Hepatocyte (in vitro differentiated cells): ENCODE measurements around the gene KIRREL3. TPM values are rescaled to one million over a fixed set of nuclear protein-coding genes. Genes with fewer than 3 reads are reported as not detected.

Experiments
- DNase-seq: peaks from one replicate; pipeline ENCODE4 v3.0.0-alpha.2; 2016; ENCODE audit warnings: low spot score
- H2AFZ ChIP-seq: fragments of 200-600 bp; sonication (generic); 2 replicates; pipeline ENCODE4 v1.6.0; 2016; ENCODE audit warnings: antibody characterized with exemption, mild to moderate bottlenecking
- H3K27ac ChIP-seq: fragments of 200-600 bp; sonication (generic); 2 replicates; pipeline ENCODE4 v1.5.1; 2016; ENCODE audit warnings: mild to moderate bottlenecking
- H3K27me3 ChIP-seq: fragments of 200-600 bp; sonication (generic); 2 replicates; pipeline ENCODE4 v1.6.1; 2016
- H3K36me3 ChIP-seq: fragments of 200-600 bp; sonication (generic); replicated peaks from 2 replicates; pipeline ENCODE4 v1.5.1; 2016; ENCODE audit warnings: low read depth; ENCODE audit not compliant: insufficient read depth
- H3K4me1 ChIP-seq: fragments of 200-600 bp; sonication (generic); 2 replicates; pipeline ENCODE4 v1.5.1; 2016; ENCODE audit warnings: mild to moderate bottlenecking, moderate library complexity; ENCODE audit not compliant: insufficient read depth
- H3K4me2 ChIP-seq: fragments of 200-600 bp; sonication (generic); 2 replicates; pipeline ENCODE4 v1.6.0; 2016
- H3K4me3 ChIP-seq: fragments of 200-600 bp; sonication (generic); 2 replicates; pipeline ENCODE4 v1.5.1; 2016; ENCODE audit warnings: mild to moderate bottlenecking
- H3K79me2 ChIP-seq: fragments of 200-600 bp; sonication (generic); 2 replicates; pipeline ENCODE4 v1.6.0; 2017; ENCODE audit warnings: mild to moderate bottlenecking
- H3K9me2 ChIP-seq: fragments of 200-600 bp; sonication (generic); replicated peaks from 2 replicates; pipeline ENCODE4 v1.6.0; 2017; ENCODE audit warnings: mild to moderate bottlenecking; ENCODE audit not compliant: insufficient read depth
- H3K9me3 ChIP-seq: fragments of 200-600 bp; sonication (generic); 2 replicates; pipeline ENCODE4 v1.5.1; 2016; ENCODE audit warnings: low read depth, mild to moderate bottlenecking
- H4K20me1 ChIP-seq: fragments of 200-600 bp; sonication (generic); 2 replicates; pipeline ENCODE4 v1.6.0; 2016; ENCODE audit warnings: mild to moderate bottlenecking; ENCODE audit not compliant: insufficient read depth, poor library complexity, severe bottlenecking
- CTCF ChIP-seq: fragments of 200-600 bp; sonication (generic); IDR thresholded peaks from 2 replicates; pipeline ENCODE4 v1.5.1; 2016; ENCODE audit warnings: antibody characterized with exemption, mild to moderate bottlenecking; ENCODE audit not compliant: poor library complexity
- EZH2 ChIP-seq: fragments of 200-600 bp; sonication (generic); IDR thresholded peaks from 2 replicates; pipeline ENCODE4 v1.6.1; 2016; ENCODE audit warnings: antibody characterized with exemption, mild to moderate bottlenecking, borderline replicate concordance
- EZH2phosphoT487 ChIP-seq: fragments of 200-600 bp; sonication (generic); IDR thresholded peaks from one replicate; pipeline ENCODE4 v1.6.1; 2018; ENCODE audit warnings: antibody characterized with exemption, mild to moderate bottlenecking, low read depth, moderate library complexity; ENCODE audit not compliant: unreplicated experiment, severe bottlenecking
- WGBS: methylation state at CpG from one replicate; pipeline ENCODE4 v1.1.6; 2016; ENCODE audit warnings: low lambda C conversion rate; ENCODE audit errors: missing lambda C conversion rate; 5-methylcytosine and 5-hydroxymethylcytosine counted together
- polyA plus RNA-seq: library from polyadenylated mRNA; unstranded; fragments of >200 nt; fragmentation: Nextera tagmentation; extraction: Ambion mirVana; gene quantifications from 2 replicates; pipeline ENCODE4 v1.2.1, GENCODE V29; 2016
- total RNA-seq: library from RNA; depleted of rRNA; stranded (reverse); fragments of >200 nt; gene quantifications from 2 replicates; pipeline ENCODE4 v1.2.3, GENCODE V29; 2014

Gene KIRREL3
- total and polyA plus RNA-seq, 2 experiments from 2014 or later: 0.33 to 0.86 TPM

- Histone ChIP-seq H3K27ac (no peak overlapping the region), H3K9me2 (no peaks in the 10 kb centered on the region), H3K27me3 (no peaks in the 10 kb centered on the region), H4K20me1 (no peaks in the 10 kb centered on the region), H2AFZ (no peak overlapping the region), H3K79me2 (no peaks in the 10 kb centered on the region), H3K4me2 (no peak overlapping the region), H3K9me3 (no peaks in the 10 kb centered on the region), H3K36me3 (no peaks in the 10 kb centered on the region), H3K4me3 (no peak overlapping the region), H3K4me1 (no peaks in the 10 kb centered on the region)
- TF ChIP-seq EZH2 (no peak), EZH2phosphoT487 (no peak), CTCF (no peak)
- DNase-seq: no peak
- WGBS: 94% methylated on average over 15 of the region's 16 CpGs
These were observed 527.3 kb downstream of the KIRREL3 start for GRCh38 chr11:126473269-126473668.

GRCh38 chr11:126469311-126469710, 531.3 kb downstream of the KIRREL3 start:
- Histone ChIP-seq H3K27me3 (no peaks in the 10 kb centered on the region), H3K4me3 (no peak overlapping the region), H3K4me1 (no peaks in the 10 kb centered on the region), H2AFZ (no peak overlapping the region), H3K36me3 (no peaks in the 10 kb centered on the region), H3K9me3 (no peaks in the 10 kb centered on the region), H3K79me2 (no peaks in the 10 kb centered on the region), H3K4me2 (no peak overlapping the region), H3K27ac (no peak overlapping the region), H4K20me1 (no peaks in the 10 kb centered on the region), H3K9me2 (no peaks in the 10 kb centered on the region)
- DNase-seq: no peak
- WGBS: 92% methylated on average over 7 of the region's 7 CpGs
- TF ChIP-seq EZH2phosphoT487: no peak
- no peak for TF ChIP-seq CTCF
- no peak for TF ChIP-seq EZH2

- Histone ChIP-seq H2AFZ (no peak overlapping the region), H3K36me3 (no peaks in the 10 kb centered on the region), H3K9me2 (no peaks in the 10 kb centered on the region), H3K4me2 (no peak overlapping the region), H4K20me1 (no peaks in the 10 kb centered on the region), H3K27me3 (no peaks in the 10 kb centered on the region), H3K9me3 (no peaks in the 10 kb centered on the region), H3K27ac (no peak overlapping the region), H3K79me2 (no peaks in the 10 kb centered on the region), H3K4me3 (no peak overlapping the region), H3K4me1 (no peaks in the 10 kb centered on the region)
- TF ChIP-seq CTCF (no peak), EZH2phosphoT487 (no peak), EZH2 (no peak)
- DNase-seq: no peak
- 91% methylated on average over 7 of the region's 7 CpGs for whole genome bisulfite sequencing
These were observed 532.5 kb downstream of the KIRREL3 start for GRCh38 chr11:126468102-126468521.

- WGBS: 88% methylated on average over 7 of the region's 8 CpGs
- no peak overlapping the region for H3K4me3 ChIP-seq
- no peak overlapping the region for H2AFZ ChIP-seq
- no peaks in the 10 kb centered on the region for H3K4me1 ChIP-seq
- no peaks in the 10 kb centered on the region for H3K27me3 ChIP-seq
- no peak for TF ChIP-seq EZH2
- no peak for TF ChIP-seq EZH2phosphoT487
- no peak for TF ChIP-seq CTCF
- H3K36me3 ChIP-seq: no peaks in the 10 kb centered on the region
- no peak overlapping the region for H3K27ac ChIP-seq
- H3K4me2 ChIP-seq: no peak overlapping the region
- no peaks in the 10 kb centered on the region for H3K9me2 ChIP-seq
- H4K20me1 ChIP-seq: no peaks in the 10 kb centered on the region
- H3K79me2 ChIP-seq: no peaks in the 10 kb centered on the region
- DNase-seq: no peak
- H3K9me3 ChIP-seq: no peaks in the 10 kb centered on the region
These were observed 533.1 kb downstream of the KIRREL3 start for GRCh38 chr11:126467471-126467870.
